ENCODE data around the gene LMBRD2.

The LMBRD2 gene

DNA sequence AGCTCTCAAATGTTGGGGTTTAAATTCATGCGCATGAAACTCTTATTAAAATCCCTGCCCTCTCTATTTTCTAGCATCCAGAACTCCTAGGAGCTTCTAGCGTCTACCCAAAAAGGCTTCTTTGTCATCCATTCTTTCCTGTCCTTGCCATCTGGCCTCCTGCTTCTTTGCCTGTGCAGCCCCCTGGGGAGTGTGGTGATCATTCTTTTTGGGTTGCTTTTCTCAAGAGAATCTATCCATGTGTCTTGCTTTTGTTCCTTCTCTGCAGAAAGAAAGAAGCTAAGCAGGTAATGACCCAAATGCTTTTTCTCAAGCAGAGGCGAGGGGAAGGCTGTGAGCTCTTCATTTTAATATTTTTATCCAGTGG lies 26.8 kb upstream of the LMBRD2 start:
- 0 out of 2 replicates have a peak overlapping the region, but pooled peaks have one; percentile 18 for H3K9ac ChIP-seq
- H4K20me1 ChIP-seq, result no peaks in the 10 kb centered on the region
- H3K27me3 ChIP-seq, result no peaks in the 10 kb centered on the region
- H3K4me1 ChIP-seq, result peaks cover 25% of the 10 kb centered on the region
- H3K27ac ChIP-seq, result peak overlapping the region; percentile 60; the same call in 1 of the 2 replicates
- no peak for TF ChIP-seq Cebpa-rat (IDR thresholded peaks at IDR 0.05)
- H3K4me3 ChIP-seq, result peak overlapping the region; percentile 14; the same call in 1 of the 2 replicates
- H3K36me3 ChIP-seq, result peaks cover 72% of the 10 kb centered on the region
- no peaks in the 10 kb centered on the region for H3K9me3 ChIP-seq
- H3K4me2 ChIP-seq, result peak overlapping the region; percentile 65

DNA sequence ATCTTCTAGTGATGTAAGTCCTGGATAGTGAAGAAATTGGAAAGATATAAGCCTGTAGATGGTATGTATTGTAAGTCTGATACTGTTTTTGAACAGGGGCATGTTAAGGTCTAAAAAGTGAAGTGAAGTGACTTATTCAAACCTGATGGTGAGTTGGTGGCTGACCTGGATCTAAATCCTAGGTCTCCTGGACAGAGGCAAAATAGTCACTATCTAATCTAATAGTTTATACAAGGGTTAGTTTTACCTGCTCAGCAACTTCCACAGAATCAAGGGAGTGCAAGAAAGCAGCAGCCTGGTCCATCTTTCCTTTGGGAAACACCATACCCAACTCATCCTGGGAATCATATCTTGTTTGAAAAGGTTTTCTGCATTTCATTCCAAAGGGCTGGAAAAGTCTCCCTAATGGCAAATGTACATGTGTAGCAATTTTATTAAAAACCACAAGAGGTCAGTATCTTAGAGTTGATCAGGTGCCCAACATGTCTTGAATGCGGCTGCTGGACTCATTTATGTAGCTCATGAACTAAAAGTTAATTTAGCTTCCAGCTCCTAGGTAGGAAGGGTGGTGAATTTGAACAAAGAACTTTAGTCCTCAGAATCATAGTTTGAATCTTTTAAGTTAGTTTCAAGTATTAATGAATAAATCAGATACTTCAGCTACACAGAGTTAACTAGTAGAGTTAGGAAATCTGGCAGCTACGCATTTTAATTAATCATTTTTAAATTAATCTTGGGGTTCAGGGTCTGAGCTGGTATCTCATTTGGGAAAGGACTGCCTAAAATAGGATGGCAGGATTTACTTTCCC lies 26.2 kb upstream of the LMBRD2 start:
- no peaks in the 10 kb centered on the region for H3K27me3 ChIP-seq
- H3K4me2 ChIP-seq, result peak overlapping the region; percentile 65
- peak overlapping the region; percentile 60; the same call in 1 of the 2 replicates for H3K27ac ChIP-seq
- H3K4me1 ChIP-seq, result peaks cover 25% of the 10 kb centered on the region
- 0 out of 2 replicates have a peak overlapping the region, but pooled peaks have one; percentile 18 for H3K9ac ChIP-seq
- peak overlapping the region; percentile 14; the same call in 1 of the 2 replicates for H3K4me3 ChIP-seq
- peaks cover 72% of the 10 kb centered on the region for H3K36me3 ChIP-seq
- no peaks in the 10 kb centered on the region for H4K20me1 ChIP-seq
- H3K9me3 ChIP-seq, result no peaks in the 10 kb centered on the region
- TF ChIP-seq Cebpa-rat (IDR thresholded peaks at IDR 0.05), result no peak

GRCh38 chr5:36177154-36177553 lies 25.5 kb upstream of the LMBRD2 start:
- H3K4me1 ChIP-seq, result peaks cover 25% of the 10 kb centered on the region
- H3K36me3 ChIP-seq, result peaks cover 72% of the 10 kb centered on the region
- TF ChIP-seq Cebpa-rat (IDR thresholded peaks at IDR 0.05), result no peak
- no peak overlapping the region for H3K9ac ChIP-seq
- no peaks in the 10 kb centered on the region for H4K20me1 ChIP-seq
- no peak overlapping the region for H3K27ac ChIP-seq
- H3K4me2 ChIP-seq, result peak overlapping the region; percentile 65
- no peaks in the 10 kb centered on the region for H3K9me3 ChIP-seq
- no peaks in the 10 kb centered on the region for H3K27me3 ChIP-seq
- H3K4me3 ChIP-seq, result no peak overlapping the region

DNA sequence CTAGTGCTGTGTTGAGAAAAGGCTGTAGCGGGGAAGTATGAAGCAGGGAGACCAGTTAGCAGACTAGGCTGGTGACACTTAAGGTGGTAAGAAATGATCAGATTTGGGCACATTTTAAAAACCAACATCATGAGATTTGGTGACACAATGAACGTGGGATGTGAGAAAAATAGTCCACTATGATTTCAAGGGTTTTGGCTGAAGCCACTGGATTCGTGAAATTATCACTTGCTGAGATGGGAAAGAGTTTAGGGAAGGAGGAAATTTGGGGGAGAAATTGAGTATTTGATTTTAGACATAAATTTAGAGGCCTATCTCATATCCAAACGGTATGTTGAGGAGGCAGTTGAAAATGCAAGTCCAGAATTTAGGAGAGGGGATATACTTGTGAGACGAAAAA lies 23.4 kb upstream of the LMBRD2 start:
- Histone ChIP-seq H3K27me3 (no peaks in the 10 kb centered on the region), H4K20me1 (no peaks in the 10 kb centered on the region), H3K27ac (no peak overlapping the region), H3K4me2 (no peak overlapping the region), H3K36me3 (peaks cover 72% of the 10 kb centered on the region), H3K9ac (no peak overlapping the region), H3K4me1 (peaks cover 25% of the 10 kb centered on the region), H3K4me3 (no peak overlapping the region), H3K9me3 (no peaks in the 10 kb centered on the region)
- TF ChIP-seq Cebpa-rat (IDR thresholded peaks at IDR 0.05), result no peak

- peaks cover 23% of the 10 kb centered on the region for H3K4me1 ChIP-seq
- H3K27me3 ChIP-seq, result no peaks in the 10 kb centered on the region
- H3K9me3 ChIP-seq, result no peaks in the 10 kb centered on the region
- H3K4me2 ChIP-seq, result no peak overlapping the region
- H3K4me3 ChIP-seq, result no peak overlapping the region
- H3K9ac ChIP-seq, result no peak overlapping the region
- peaks cover 72% of the 10 kb centered on the region for H3K36me3 ChIP-seq
- no peak for TF ChIP-seq Cebpa-rat (IDR thresholded peaks at IDR 0.05)
- H4K20me1 ChIP-seq, result no peaks in the 10 kb centered on the region
- H3K27ac ChIP-seq, result no peak overlapping the region
Observed at GRCh38 chr5:36174119-36174518, 22.4 kb upstream of the LMBRD2 start.

- Histone ChIP-seq H3K9ac (no peak overlapping the region), H3K27me3 (no peaks in the 10 kb centered on the region), H3K4me1 (peaks cover 16% of the 10 kb centered on the region), H4K20me1 (no peaks in the 10 kb centered on the region), H3K27ac (no peak overlapping the region), H3K4me2 (no peak overlapping the region), H3K36me3 (peaks cover 78% of the 10 kb centered on the region), H3K9me3 (no peaks in the 10 kb centered on the region), H3K4me3 (no peak overlapping the region)
- no peak for TF ChIP-seq Cebpa-rat (IDR thresholded peaks at IDR 0.05)
Observed at GRCh38 chr5:36173426-36173825, 21.7 kb upstream of the LMBRD2 start.

- Histone ChIP-seq H4K20me1 (no peaks in the 10 kb centered on the region), H3K9me3 (no peaks in the 10 kb centered on the region), H3K4me3 (no peak overlapping the region), H3K4me1 (peaks cover 8% of the 10 kb centered on the region), H3K4me2 (no peak overlapping the region), H3K27ac (no peak overlapping the region), H3K27me3 (no peaks in the 10 kb centered on the region), H3K36me3 (peaks cover 80% of the 10 kb centered on the region), H3K9ac (no peak overlapping the region)
- TF ChIP-seq Cebpa-rat (IDR thresholded peaks at IDR 0.05), result no peak
Observed at GRCh38 chr5:36172599-36172998, 20.9 kb upstream of the LMBRD2 start.

DNA sequence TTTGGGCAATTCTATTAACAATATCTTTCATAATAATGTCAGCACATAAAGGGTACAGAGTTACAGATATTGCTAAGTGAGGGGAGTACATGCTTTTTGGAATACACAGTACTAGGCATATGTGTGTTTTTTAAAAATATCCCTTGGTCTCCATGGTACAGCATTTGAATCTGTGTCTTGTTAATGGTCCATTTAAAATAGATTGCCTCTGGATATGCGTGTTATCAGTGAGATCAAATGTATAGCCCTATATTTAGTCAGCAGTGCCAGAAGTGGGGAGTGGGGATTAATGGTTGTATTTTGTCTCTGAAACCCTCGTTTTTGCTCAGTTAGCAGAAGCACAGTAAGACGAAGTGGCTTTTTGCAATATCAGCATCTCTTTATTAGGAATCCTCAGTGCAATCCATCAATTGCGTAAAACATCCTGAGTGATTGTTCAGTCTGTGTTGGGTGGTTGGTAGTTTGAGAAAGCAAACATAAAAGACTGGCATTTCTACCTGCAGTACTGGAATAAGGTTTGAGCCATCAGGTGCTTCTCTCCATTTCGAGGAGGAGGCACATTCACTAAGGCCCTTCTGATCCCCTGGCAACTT lies 19.2 kb upstream of the LMBRD2 start:
- Histone ChIP-seq H4K20me1 (no peaks in the 10 kb centered on the region), H3K27ac (no peak overlapping the region), H3K4me1 (no peaks in the 10 kb centered on the region), H3K27me3 (no peaks in the 10 kb centered on the region), H3K9ac (no peak overlapping the region), H3K4me3 (no peak overlapping the region), H3K9me3 (no peaks in the 10 kb centered on the region), H3K36me3 (peaks cover 94% of the 10 kb centered on the region), H3K4me2 (no peak overlapping the region)
- no peak for TF ChIP-seq Cebpa-rat (IDR thresholded peaks at IDR 0.05)

DNA sequence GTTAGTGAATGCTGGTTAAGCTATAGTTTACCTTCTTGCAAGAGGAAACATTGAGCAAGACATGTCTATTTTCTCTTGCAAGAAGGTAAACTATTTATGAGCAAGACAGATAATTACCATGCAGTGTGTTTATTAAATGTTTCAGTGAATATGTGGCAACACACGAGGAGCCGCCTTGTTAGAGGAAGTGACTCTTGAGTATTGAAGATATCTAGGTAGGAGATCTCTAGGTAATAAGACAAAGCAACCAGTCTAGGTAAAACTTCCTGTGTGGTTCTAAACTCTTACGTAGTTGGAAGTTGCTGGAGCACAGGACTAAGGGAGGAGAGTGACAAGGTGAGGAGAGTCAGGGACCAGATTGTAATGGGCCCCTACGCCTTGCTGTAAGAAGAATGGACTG lies 17.1 kb upstream of the LMBRD2 start:
- H4K20me1 ChIP-seq, result peaks cover 17% of the 10 kb centered on the region; the same call in 1 of the 2 replicates
- H3K4me1 ChIP-seq, result no peaks in the 10 kb centered on the region
- peaks cover 100% of the 10 kb centered on the region for H3K36me3 ChIP-seq
- H3K9me3 ChIP-seq, result no peaks in the 10 kb centered on the region
- no peak overlapping the region for H3K4me2 ChIP-seq
- H3K27ac ChIP-seq, result no peak overlapping the region
- H3K27me3 ChIP-seq, result no peaks in the 10 kb centered on the region
- H3K4me3 ChIP-seq, result no peak overlapping the region
- TF ChIP-seq Cebpa-rat (IDR thresholded peaks at IDR 0.05), result no peak
- H3K9ac ChIP-seq, result no peak overlapping the region

DNA sequence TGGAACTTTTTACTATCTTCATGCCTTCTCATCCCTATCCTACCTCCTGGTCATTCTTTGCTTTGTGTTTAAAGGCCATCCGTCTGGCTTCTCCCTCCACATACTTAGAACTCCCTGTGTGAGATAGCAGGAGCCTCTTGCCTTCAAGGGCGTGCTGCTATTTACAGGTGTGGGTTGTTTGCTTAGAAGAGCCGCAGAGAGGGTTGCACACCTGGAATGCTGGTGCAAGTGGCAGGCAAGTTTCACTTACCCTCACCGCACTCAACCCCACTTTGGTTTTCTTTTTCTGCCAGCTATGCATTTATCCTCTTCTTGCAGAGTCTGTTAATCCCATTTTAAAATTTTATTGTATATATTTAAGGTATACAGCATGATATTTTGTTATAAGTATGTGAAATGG lies 12.8 kb upstream of the LMBRD2 start:
- H3K4me1 ChIP-seq, result no peaks in the 10 kb centered on the region
- no peak overlapping the region for H3K4me3 ChIP-seq
- no peak overlapping the region for H3K27ac ChIP-seq
- peaks cover 38% of the 10 kb centered on the region for H4K20me1 ChIP-seq
- H3K9ac ChIP-seq, result no peak overlapping the region
- no peak overlapping the region for H3K4me2 ChIP-seq
- H3K27me3 ChIP-seq, result no peaks in the 10 kb centered on the region
- peaks cover 100% of the 10 kb centered on the region for H3K36me3 ChIP-seq
- H3K9me3 ChIP-seq, result no peaks in the 10 kb centered on the region
- TF ChIP-seq Cebpa-rat (IDR thresholded peaks at IDR 0.05), result no peak

All from BLaER1 (cell line).